Activated CD8-positive, alpha-beta T cell treated with anti-CD3 and anti-CD28 coated beads for 36 hours (primary cell): Measurements from ENCODE around the gene ZNF276. TPM values are rescaled to one million over a fixed set of nuclear protein-coding genes. Genes with fewer than 3 reads are reported as not detected.

Source experiments
- ATAC-seq: fragments of 200-7000 bp; cut with Tn5 transposase; one replicate; pipeline ENCODE4 v1.10.0; 2021; ENCODE audit warnings: mild to moderate bottlenecking, moderate library complexity
- CTCF ChIA-PET: fragments of 350-600 bp; sonication (Branson Sonifier 250); formaldehyde crosslinking; loops from one replicate; lab custom pipeline; 2021; ENCODE audit warnings: antibody characterized with exemption; lab: Charles Lee
- POLR2A ChIA-PET: fragments of 350-600 bp; sonication (Branson Sonifier 250); formaldehyde crosslinking; loops from one replicate; lab custom pipeline; 2021; ENCODE audit warnings: antibody characterized with exemption; lab: Charles Lee
- DNase-seq: peaks from one replicate; pipeline ENCODE4 v3.0.0-alpha.2; 2020
- H3K27ac Mint-ChIP-seq: one replicate; pipeline ENCODE4 v1.8.0; 2021; ENCODE audit warnings: mild to moderate bottlenecking, mixed read lengths
- H3K27me3 Mint-ChIP-seq: one replicate; pipeline ENCODE4 v1.8.0; 2021; ENCODE audit warnings: mixed read lengths
- H3K36me3 Mint-ChIP-seq: one replicate; pipeline ENCODE4 v1.8.0; 2021; ENCODE audit warnings: low read depth, mixed read lengths
- H3K4me1 Mint-ChIP-seq: one replicate; pipeline ENCODE4 v1.8.0; 2021; ENCODE audit warnings: low read depth, mixed read lengths
- H3K4me3 Mint-ChIP-seq: one replicate; pipeline ENCODE4 v1.8.0; 2021; ENCODE audit warnings: mild to moderate bottlenecking, moderate library complexity, mixed read lengths
- H3K9me3 Mint-ChIP-seq: one replicate; pipeline ENCODE4 v1.8.0; 2021; ENCODE audit warnings: mixed read lengths
- CTCF ChIP-seq: fragments of 200-600 bp; IDR thresholded peaks from one replicate; pipeline ENCODE4 v1.8.0; 2022; ENCODE audit warnings: antibody characterized with exemption, mild to moderate bottlenecking
- intact Hi-C: fragments of 100-400 bp; cut with micrococcal nuclease; formaldehyde crosslinking; loops from one replicate; pipeline ENCODE4 v1.10.0; 2022
- total RNA-seq, 2 experiments: library from RNA; stranded (reverse); gene quantifications; one replicate each; pipeline ENCODE4 v1.2.3, GENCODE V29; 2021

The ZNF276 gene
- total RNA-seq, 2 experiments from 2014 or later = 24.6 to 27.9 TPM

- DNase-seq (no peak), ATAC-seq (no peak)
- no peak for TF ChIP-seq CTCF
- Mint-ChIP-seq H3K4me1 (peaks cover 36% of the 10 kb centered on the region), H3K36me3 (peaks cover 65% of the 10 kb centered on the region), H3K27ac (peak overlapping the region; percentile 69), H3K27me3 (no peaks in the 10 kb centered on the region), H3K4me3 (no peak overlapping the region), H3K9me3 (no peaks in the 10 kb centered on the region)
- POLR2A ChIA-PET = no interaction called here
- CTCF ChIA-PET = interaction anchor here (1.7 to 1.8 kb wide), 2 partner anchors 30 to 37 kb away, joined by 8 to 9 read pairs; no protein-coding TSS in a partner anchor
- intact Hi-C loops = no loop called here
Observed at GRCh38 chr16:89736554-89736953, 15.2 kb downstream of the ZNF276 start.

- peak overlapping the region; percentile 69 for H3K27ac Mint-ChIP-seq
- H3K36me3 Mint-ChIP-seq = peaks cover 59% of the 10 kb centered on the region
- no peak for TF ChIP-seq CTCF
- H3K9me3 Mint-ChIP-seq = no peaks in the 10 kb centered on the region
- POLR2A ChIA-PET = interaction anchor here (0.6 to 3.0 kb wide), 11 partner anchors 9 to 136 kb away, joined by 3 to 18 read pairs (median 3); partner anchors contain the start of gene TCF25
- CTCF ChIA-PET = interaction anchor here (0.8 to 1.8 kb wide), 4 partner anchors 14 to 56 kb away, joined by 3 to 9 read pairs (median 6); no protein-coding TSS in a partner anchor
- intact Hi-C loops = no loop called here
- H3K4me3 Mint-ChIP-seq = no peak overlapping the region
- ATAC-seq = peak; percentile 58
- DNase-seq = peak; percentile 68
- no peaks in the 10 kb centered on the region for H3K27me3 Mint-ChIP-seq
- peaks cover 31% of the 10 kb centered on the region for H3K4me1 Mint-ChIP-seq
Observed at GRCh38 chr16:89737341-89738071, 16.2 kb downstream of the ZNF276 start.

- DNase-seq (no peak), ATAC-seq (no peak)
- ChIA-PET POLR2A (interaction anchor here (0.6 to 3.0 kb wide), 8 partner anchors 8 to 136 kb away, joined by 3 to 18 read pairs (median 3); partner anchors contain the start of gene TCF25), CTCF (interaction anchor here (1.7 kb wide), 1 partner anchor 56 kb away, joined by 5 read pairs; no protein-coding TSS in a partner anchor)
- intact Hi-C loops = no loop called here
- no peaks in the 10 kb centered on the region for H3K9me3 Mint-ChIP-seq
- H3K4me1 Mint-ChIP-seq = peaks cover 31% of the 10 kb centered on the region
- H3K36me3 Mint-ChIP-seq = peaks cover 56% of the 10 kb centered on the region
- no peak overlapping the region for H3K4me3 Mint-ChIP-seq
- H3K27me3 Mint-ChIP-seq = no peaks in the 10 kb centered on the region
- H3K27ac Mint-ChIP-seq = peak overlapping the region; percentile 69
- no peak for TF ChIP-seq CTCF
Observed at GRCh38 chr16:89738072-89738377, 16.7 kb downstream of the ZNF276 start.

- no peaks in the 10 kb centered on the region for H3K9me3 Mint-ChIP-seq
- peaks cover 50% of the 10 kb centered on the region for H3K36me3 Mint-ChIP-seq
- no peak for TF ChIP-seq CTCF
- DNase-seq (no peak), ATAC-seq (no peak)
- POLR2A ChIA-PET = interaction anchor here (0.6 to 3.0 kb wide), 9 partner anchors 9 to 72 kb away, joined by 3 to 18 read pairs (median 4); partner anchors contain the start of gene CDK10
- intact Hi-C loops = no loop called here
- H3K4me3 Mint-ChIP-seq = no peak overlapping the region
- CTCF ChIA-PET = interaction anchor here (0.8 to 1.7 kb wide), 3 partner anchors 14 to 55 kb away, joined by 5 read pairs; no protein-coding TSS in a partner anchor
- no peak overlapping the region for H3K27ac Mint-ChIP-seq
- no peaks in the 10 kb centered on the region for H3K27me3 Mint-ChIP-seq
- peaks cover 34% of the 10 kb centered on the region for H3K4me1 Mint-ChIP-seq
Observed at GRCh38 chr16:89738538-89739317, 17.4 kb downstream of the ZNF276 start.
